ENCODE data around the gene SRSF3.

Gene SRSF3

GRCh38 chr6:36618366-36619355 is 24.5 kb downstream of the SRSF3 start:
- in situ Hi-C loops (cut with HindIII; ENCODE audit: low sequenced_read_pairs) = no loop called here

- in situ Hi-C loops (cut with HindIII; ENCODE audit: low sequenced_read_pairs) = loop anchor here (5.0 kb wide), 1 partner anchor 51 kb away; no protein-coding TSS in a partner anchor
Observed at GRCh38 chr6:36621371-36621855, 27.3 kb downstream of the SRSF3 start.

- in situ Hi-C loops (cut with HindIII; ENCODE audit: low sequenced_read_pairs) = loop anchor here (5.0 kb wide), 1 partner anchor 49 kb away; no protein-coding TSS in a partner anchor
Observed at GRCh38 chr6:36622901-36623546, 28.9 kb downstream of the SRSF3 start.

- in situ Hi-C loops (cut with HindIII; ENCODE audit: low sequenced_read_pairs) = loop anchor here (5.0 kb wide), 1 partner anchor 48 kb away; no protein-coding TSS in a partner anchor
Observed at GRCh38 chr6:36623547-36624459, 29.6 kb downstream of the SRSF3 start.

- in situ Hi-C loops (cut with HindIII; ENCODE audit: low sequenced_read_pairs) = loop anchor here (5.0 kb wide), 1 partner anchor 48 kb away; no protein-coding TSS in a partner anchor
Observed at GRCh38 chr6:36624461-36625157, 30.4 kb downstream of the SRSF3 start.

GRCh38 chr6:36625158-36625919 is 31.2 kb downstream of the SRSF3 start:
- in situ Hi-C loops (cut with HindIII; ENCODE audit: low sequenced_read_pairs) = no loop called here

- in situ Hi-C loops (cut with HindIII; ENCODE audit: low sequenced_read_pairs) = no loop called here
Observed at GRCh38 chr6:36626636-36627035, 32.5 kb downstream of the SRSF3 start.

- in situ Hi-C loops (cut with HindIII; ENCODE audit: low sequenced_read_pairs) = no loop called here
Observed at GRCh38 chr6:36627141-36627540, 33.0 kb downstream of the SRSF3 start.

GRCh38 chr6:36627801-36628246 is 33.7 kb downstream of the SRSF3 start:
- in situ Hi-C loops (cut with HindIII; ENCODE audit: low sequenced_read_pairs) = no loop called here

- in situ Hi-C loops (cut with HindIII; ENCODE audit: low sequenced_read_pairs) = no loop called here
Observed at GRCh38 chr6:36629784-36630183, 35.6 kb downstream of the SRSF3 start.

GRCh38 chr6:36631326-36632011 is 37.3 kb downstream of the SRSF3 start:
- in situ Hi-C loops (cut with HindIII; ENCODE audit: low sequenced_read_pairs) = no loop called here

GRCh38 chr6:36633370-36633769 is 39.2 kb downstream of the SRSF3 start:
- in situ Hi-C loops (cut with HindIII; ENCODE audit: low sequenced_read_pairs) = no loop called here

- in situ Hi-C loops (cut with HindIII; ENCODE audit: low sequenced_read_pairs) = no loop called here
Observed at GRCh38 chr6:36633915-36634314, 39.8 kb downstream of the SRSF3 start.

GRCh38 chr6:36634317-36635108 is 40.4 kb downstream of the SRSF3 start:
- in situ Hi-C loops (cut with HindIII; ENCODE audit: low sequenced_read_pairs) = no loop called here

GRCh38 chr6:36636283-36636682 is 42.1 kb downstream of the SRSF3 start:
- in situ Hi-C loops (cut with HindIII; ENCODE audit: low sequenced_read_pairs) = no loop called here

- in situ Hi-C loops (cut with HindIII; ENCODE audit: low sequenced_read_pairs) = no loop called here
Observed at GRCh38 chr6:36636687-36637418, 42.7 kb downstream of the SRSF3 start.

- in situ Hi-C loops (cut with HindIII; ENCODE audit: low sequenced_read_pairs) = no loop called here
Observed at GRCh38 chr6:36638579-36638978, 44.4 kb downstream of the SRSF3 start.

All from endothelial cell of hepatic sinusoid (primary cell).